Activated CD4-positive, alpha-beta T cell treated with anti-CD3 and anti-CD28 coated beads for 36 hours (primary cell): ENCODE results near the gene GDAP2. TPM values are rescaled to one million over a fixed set of nuclear protein-coding genes. Genes with fewer than 3 reads are reported as not detected.

ENCODE experiments used
- ATAC-seq: fragments of 200-7000 bp; cut with Tn5 transposase; one replicate; pipeline ENCODE4 v1.10.0; 2021; ENCODE audit warnings: mild to moderate bottlenecking, moderate library complexity
- CTCF ChIA-PET: fragments of 350-600 bp; sonication (Branson Sonifier 250); formaldehyde crosslinking; loops from one replicate; lab custom pipeline; 2021; ENCODE audit warnings: antibody characterized with exemption; lab: Charles Lee
- POLR2A ChIA-PET: fragments of 350-600 bp; sonication (Branson Sonifier 250); formaldehyde crosslinking; loops from one replicate; lab custom pipeline; 2021; ENCODE audit warnings: antibody characterized with exemption, inconsistent platforms; lab: Charles Lee
- DNase-seq: peaks from one replicate; pipeline ENCODE4 v3.0.0-alpha.2; 2020
- H3K27ac Mint-ChIP-seq: one replicate; pipeline ENCODE4 v1.8.0; 2021; ENCODE audit warnings: mixed read lengths
- H3K27me3 Mint-ChIP-seq: one replicate; pipeline ENCODE4 v1.8.0; 2021; ENCODE audit warnings: mixed read lengths
- H3K36me3 Mint-ChIP-seq: one replicate; pipeline ENCODE4 v1.8.0; 2021; ENCODE audit warnings: low read depth, mixed read lengths
- H3K4me1 Mint-ChIP-seq: one replicate; pipeline ENCODE4 v1.8.0; 2021; ENCODE audit warnings: mixed read lengths
- H3K4me3 Mint-ChIP-seq: one replicate; pipeline ENCODE4 v1.8.0; 2021; ENCODE audit warnings: mild to moderate bottlenecking, moderate library complexity, mixed read lengths
- H3K9me3 Mint-ChIP-seq: one replicate; pipeline ENCODE4 v1.8.0; 2021; ENCODE audit warnings: low read depth, mixed read lengths
- intact Hi-C, 2 experiments: fragments of 100-400 bp; cut with DNase I in 1 of 2; cut with micrococcal nuclease in 1 of 2; formaldehyde crosslinking; loops; one replicate each; pipeline versions ENCODE4 v1.14.2 to v1.15.1; 2022 to 2024; cut with DNase I, micrococcal nuclease
- total RNA-seq, 2 experiments: library from RNA; stranded (reverse); gene quantifications; one replicate each; pipeline ENCODE4 v1.2.3, GENCODE V29; 2021

The GDAP2 gene
- total RNA-seq, 2 experiments from 2014 or later = 18.8 to 20.9 TPM

- H3K27ac Mint-ChIP-seq = no peak overlapping the region
- ATAC-seq (no peak), DNase-seq (no peak)
- ChIA-PET POLR2A (no interaction called here), CTCF (no interaction called here)
- H3K4me3 Mint-ChIP-seq = no peak overlapping the region
- H3K36me3 Mint-ChIP-seq = no peaks in the 10 kb centered on the region
- H3K4me1 Mint-ChIP-seq = no peaks in the 10 kb centered on the region
- H3K9me3 Mint-ChIP-seq = peaks cover 5% of the 10 kb centered on the region
- peaks cover 11% of the 10 kb centered on the region for H3K27me3 Mint-ChIP-seq
- intact Hi-C loops = no loop called here
Measured at GRCh38 chr1:117821382-117821755, 108.1 kb downstream of the GDAP2 start.

GRCh38 chr1:117820694-117821381 lies 108.6 kb downstream of the GDAP2 start:
- Mint-ChIP-seq H3K4me1 (no peaks in the 10 kb centered on the region), H3K36me3 (no peaks in the 10 kb centered on the region), H3K27ac (no peak overlapping the region), H3K4me3 (no peak overlapping the region), H3K9me3 (peaks cover 5% of the 10 kb centered on the region), H3K27me3 (peaks cover 11% of the 10 kb centered on the region)
- ChIA-PET CTCF (interaction anchor here (0.7 kb wide), 1 partner anchor 60 kb away, joined by 3 read pairs; no protein-coding TSS in a partner anchor), POLR2A (no interaction called here)
- no peak for DNase-seq
- intact Hi-C loops = no loop called here
- no peak for ATAC-seq

GRCh38 chr1:117820096-117820495 lies 109.3 kb downstream of the GDAP2 start:
- no peak overlapping the region for H3K4me3 Mint-ChIP-seq
- H3K27me3 Mint-ChIP-seq = peaks cover 9% of the 10 kb centered on the region
- H3K9me3 Mint-ChIP-seq = peaks cover 5% of the 10 kb centered on the region
- no peaks in the 10 kb centered on the region for H3K36me3 Mint-ChIP-seq
- DNase-seq = no peak
- ChIA-PET CTCF (interaction anchor here (0.7 kb wide), 1 partner anchor 60 kb away, joined by 3 read pairs; no protein-coding TSS in a partner anchor), POLR2A (no interaction called here)
- intact Hi-C loops = no loop called here
- H3K4me1 Mint-ChIP-seq = no peaks in the 10 kb centered on the region
- ATAC-seq = no peak
- no peak overlapping the region for H3K27ac Mint-ChIP-seq

DNA sequence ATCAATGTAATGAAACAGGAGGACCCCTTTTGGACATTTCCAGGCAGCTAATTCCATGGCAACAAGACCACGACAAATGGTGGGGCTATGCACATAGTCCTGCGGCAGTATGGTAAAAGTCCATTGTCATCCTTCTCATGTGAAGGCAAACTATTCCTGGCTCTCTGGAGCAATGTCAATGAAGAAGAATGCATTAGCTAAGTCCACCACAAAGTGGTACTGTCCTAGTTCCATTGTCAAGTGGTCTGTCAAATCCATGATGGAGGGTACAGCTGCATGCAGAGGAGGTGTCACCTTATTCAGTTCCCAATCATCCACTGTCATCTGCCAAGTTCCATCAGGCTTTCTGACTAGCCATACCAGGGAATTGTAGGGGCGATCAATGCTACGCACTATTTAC lies 110.1 kb downstream of the GDAP2 start:
- POLR2A ChIA-PET = no interaction called here
- H3K4me3 Mint-ChIP-seq = no peak overlapping the region
- H3K4me1 Mint-ChIP-seq = no peaks in the 10 kb centered on the region

GRCh38 chr1:117818456-117818855 lies 111.0 kb downstream of the GDAP2 start:
- Mint-ChIP-seq H3K27ac (no peak overlapping the region), H3K9me3 (peaks cover 5% of the 10 kb centered on the region), H3K4me3 (no peak overlapping the region), H3K27me3 (peaks cover 3% of the 10 kb centered on the region), H3K4me1 (no peaks in the 10 kb centered on the region), H3K36me3 (no peaks in the 10 kb centered on the region)
- ChIA-PET POLR2A (no interaction called here), CTCF (no interaction called here)
- intact Hi-C loops = no loop called here
- DNase-seq (no peak), ATAC-seq (no peak)

More for the DNA sequence above, 110.1 kb downstream of the GDAP2 start:
- CTCF ChIA-PET = no interaction called here
- DNase-seq (no peak), ATAC-seq (no peak)
- intact Hi-C loops = no loop called here
- H3K36me3 Mint-ChIP-seq = no peaks in the 10 kb centered on the region
- H3K27ac Mint-ChIP-seq = no peak overlapping the region
- H3K27me3 Mint-ChIP-seq = peaks cover 7% of the 10 kb centered on the region
- peaks cover 5% of the 10 kb centered on the region for H3K9me3 Mint-ChIP-seq

- DNase-seq (no peak), ATAC-seq (no peak)
- no peaks in the 10 kb centered on the region for H3K36me3 Mint-ChIP-seq
- CTCF ChIA-PET = no interaction called here
- no peaks in the 10 kb centered on the region for H3K27me3 Mint-ChIP-seq
- no peak overlapping the region for H3K27ac Mint-ChIP-seq
- no peaks in the 10 kb centered on the region for H3K4me1 Mint-ChIP-seq
- intact Hi-C loops = no loop called here
- POLR2A ChIA-PET = no interaction called here
- H3K4me3 Mint-ChIP-seq = no peak overlapping the region
- H3K9me3 Mint-ChIP-seq = peaks cover 5% of the 10 kb centered on the region
Measured at GRCh38 chr1:117817629-117818028, 111.8 kb downstream of the GDAP2 start.

- Mint-ChIP-seq H3K36me3 (no peaks in the 10 kb centered on the region), H3K27me3 (peaks cover 2% of the 10 kb centered on the region), H3K27ac (no peak overlapping the region), H3K4me1 (peaks cover 2% of the 10 kb centered on the region), H3K9me3 (peaks cover 2% of the 10 kb centered on the region), H3K4me3 (no peak overlapping the region)
- DNase-seq = no peak
- ChIA-PET CTCF (interaction anchor here (0.6 to 0.9 kb wide), 3 partner anchors 26 to 206 kb away, joined by 3 read pairs; no protein-coding TSS in a partner anchor), POLR2A (no interaction called here)
- ATAC-seq = no peak
- intact Hi-C loops = no loop called here
Measured at GRCh38 chr1:117815926-117816325, 113.5 kb downstream of the GDAP2 start.

- Mint-ChIP-seq H3K27ac (no peak overlapping the region), H3K4me1 (peaks cover 9% of the 10 kb centered on the region), H3K9me3 (no peaks in the 10 kb centered on the region), H3K4me3 (no peak overlapping the region), H3K36me3 (no peaks in the 10 kb centered on the region), H3K27me3 (peaks cover 2% of the 10 kb centered on the region)
- DNase-seq (no peak), ATAC-seq (no peak)
- ChIA-PET POLR2A (no interaction called here), CTCF (interaction anchor here (0.6 to 1.6 kb wide), 8 partner anchors 9 to 1684 kb away, joined by 3 to 4 read pairs (median 3); no protein-coding TSS in a partner anchor)
- intact Hi-C loops = no loop called here
Measured at GRCh38 chr1:117814856-117815797, 114.3 kb downstream of the GDAP2 start.

Other genes with a start within 250 kb of the GDAP2 start
- gene WDR3, start 118 bp upstream of the GDAP2 start, total RNA-seq = 10 to 100 TPM; 45.0 to 63.7 TPM